ENCODE results near the gene MRGPRF. TPM values are rescaled to one million over a fixed set of nuclear protein-coding genes. Genes with fewer than 3 reads are reported as not detected.

MRGPRF gene
- total and polyA plus RNA-seq, 2 of the 8 experiments (the other 6 are each of a cell fraction or from before 2014, with no cell fraction given) = 7.5 to 11.0 TPM

DNA sequence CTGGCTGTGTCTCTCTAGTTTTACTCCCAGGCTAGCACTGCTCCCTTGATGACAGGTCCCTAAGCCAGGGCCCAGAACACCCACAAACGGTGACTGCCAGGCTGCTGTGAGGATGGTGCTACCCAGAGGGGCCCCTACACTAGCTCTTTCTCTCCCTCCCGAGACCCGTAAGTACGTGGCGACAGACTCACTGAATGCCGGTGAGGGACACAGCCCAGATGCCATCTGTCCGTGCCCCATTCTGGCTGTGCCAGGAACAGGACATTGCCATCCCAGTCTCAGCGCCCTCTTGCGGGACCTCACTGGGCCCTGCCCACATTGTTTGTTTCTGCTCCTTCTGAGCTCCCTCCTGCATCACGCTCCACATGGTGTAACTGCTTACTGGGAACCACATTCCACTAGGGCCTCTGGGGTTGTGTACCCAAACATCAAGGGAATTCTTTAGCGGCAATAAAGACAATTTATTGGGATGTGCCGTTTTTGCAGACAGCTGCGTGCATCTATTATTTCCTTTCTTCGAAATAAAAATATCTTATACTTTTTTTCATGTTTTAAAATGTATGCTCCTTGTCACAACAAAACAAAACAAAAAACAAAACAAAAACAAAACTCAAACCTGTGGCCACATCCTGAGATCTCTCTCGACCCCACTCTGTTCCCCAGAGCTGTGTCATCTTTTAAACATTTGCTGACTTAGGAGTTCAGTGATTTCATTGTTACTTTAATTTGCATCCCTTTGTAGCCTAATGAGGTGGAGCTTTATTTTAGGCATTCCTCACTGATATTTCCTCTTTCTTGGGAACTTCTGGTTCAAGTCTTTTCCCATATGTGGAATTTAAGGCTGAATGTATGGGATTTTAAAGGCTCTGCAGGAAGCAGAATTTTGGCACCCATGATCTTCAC is 31.3 kb upstream of the MRGPRF start (continued):
- TF ChIP-seq GABPA (IDR thresholded peaks at IDR 0.05; ENCODE audit: borderline replicate concordance, insufficient read depth, low read length) = 0 out of 2 replicates have a peak, but pooled peaks have one; percentile 67
- no peak for TF ChIP-seq SIN3A (conservative IDR thresholded peaks at IDR 0.05 in 1 of 2, IDR thresholded peaks at IDR 0.05 in 1 of 2; ENCODE audit: low read depth in 1 of 2, low read length in 2 of 2)
- TF ChIP-seq SIX5 (IDR thresholded peaks at IDR 0.05; ENCODE audit: low read depth, low read length) = no peak
- TF ChIP-seq CREB1 (IDR thresholded peaks at IDR 0.05) = peak; percentile 29; the same call in 1 of the 2 replicates

All from H1 (cell line).